Astrocyte (in vitro differentiated cells and primary cell): ENCODE data around the gene WDR20. TPM values are rescaled to one million over a fixed set of nuclear protein-coding genes. Genes with fewer than 3 reads are reported as not detected.

Source experiments
- DNase-seq: peaks from one replicate; pipeline ENCODE4 v3.0.0-alpha.2; 2010; ENCODE audit warnings: low read depth
- FAIRE-seq: peaks from 2 replicates; lab custom pipeline; 2011; peaks lifted over from hg19 to GRCh38; lab: Jason Lieb, UNC
- H2AFZ ChIP-seq: 2 replicates; pipeline ENCODE4 v1.6.0; 2012; ENCODE audit warnings: low read depth, low read length, inconsistent platforms
- H3K27ac ChIP-seq: 2 replicates; pipeline ENCODE4 v1.5.1; 2011; ENCODE audit warnings: low read depth, low read length, inconsistent platforms
- H3K27me3 ChIP-seq: 2 replicates; pipeline ENCODE4 v1.6.0; 2011; ENCODE audit warnings: low read length, inconsistent platforms; ENCODE audit not compliant: insufficient read depth
- H3K36me3 ChIP-seq: 2 replicates; pipeline ENCODE4 v1.5.1; 2011; ENCODE audit warnings: low read length, inconsistent platforms; ENCODE audit not compliant: insufficient read depth
- H3K4me1 ChIP-seq: 2 replicates; pipeline ENCODE4 v1.5.1; 2011; ENCODE audit warnings: low read length, inconsistent platforms; ENCODE audit not compliant: insufficient read depth
- H3K4me2 ChIP-seq: 2 replicates; pipeline ENCODE4 v1.6.0; 2012; ENCODE audit warnings: low read length, inconsistent platforms
- H3K4me3 ChIP-seq: 2 replicates; pipeline ENCODE4 v1.5.1; 2011; ENCODE audit warnings: low read depth, mild to moderate bottlenecking, low read length, inconsistent platforms; ENCODE audit not compliant: insufficient read depth
- H3K79me2 ChIP-seq: 2 replicates; pipeline ENCODE4 v1.6.0; 2012; ENCODE audit warnings: mild to moderate bottlenecking, low read length, inconsistent platforms; ENCODE audit not compliant: insufficient read depth
- H3K9ac ChIP-seq: 2 replicates; pipeline ENCODE4 v1.6.0; 2012; ENCODE audit warnings: mild to moderate bottlenecking, low read length, inconsistent platforms
- H3K9me3 ChIP-seq: 2 replicates; pipeline ENCODE4 v1.5.1; 2012; ENCODE audit warnings: low read depth, mild to moderate bottlenecking, low read length, inconsistent platforms; ENCODE audit not compliant: insufficient read depth
- H4K20me1 ChIP-seq: 2 replicates; pipeline ENCODE4 v1.6.0; 2012; ENCODE audit warnings: low read length, inconsistent platforms; ENCODE audit not compliant: insufficient read depth
- H3K27ac Mint-ChIP-seq: one replicate; pipeline ENCODE4 v1.8.0; 2021; ENCODE audit warnings: mild to moderate bottlenecking, mixed read lengths; ENCODE audit not compliant: unreplicated experiment
- H3K27me3 Mint-ChIP-seq: one replicate; pipeline ENCODE4 v1.8.0; 2021; ENCODE audit warnings: low read depth, mixed read lengths; ENCODE audit not compliant: unreplicated experiment
- H3K36me3 Mint-ChIP-seq: one replicate; pipeline ENCODE4 v1.8.0; 2021; ENCODE audit warnings: low read depth, mixed read lengths; ENCODE audit not compliant: unreplicated experiment
- H3K4me1 Mint-ChIP-seq: one replicate; pipeline ENCODE4 v1.8.0; 2021; ENCODE audit warnings: low read depth, mixed read lengths; ENCODE audit not compliant: unreplicated experiment
- H3K4me3 Mint-ChIP-seq: one replicate; pipeline ENCODE4 v1.8.0; 2021; ENCODE audit warnings: mild to moderate bottlenecking, moderate library complexity, mixed read lengths; ENCODE audit not compliant: unreplicated experiment
- H3K9me3 Mint-ChIP-seq: one replicate; pipeline ENCODE4 v1.8.0; 2021; ENCODE audit warnings: mild to moderate bottlenecking, mixed read lengths; ENCODE audit not compliant: unreplicated experiment
- EZH2 ChIP-seq: IDR thresholded peaks from 2 replicates; pipeline ENCODE4 v1.6.1; 2012; ENCODE audit warnings: mild to moderate bottlenecking, low read length, inconsistent platforms; ENCODE audit not compliant: insufficient read depth
- total RNA-seq: library from RNA; stranded (reverse); gene quantifications from 2 replicates; pipeline ENCODE4 v1.2.1, GENCODE V29; 2021
- TF ChIP-seq, protein P1 (sequence below): IDR thresholded peaks from 2 replicates; pipeline ENCODE4 v1.5.1; 2011; ENCODE audit warnings: low read depth, mild to moderate bottlenecking, inconsistent platforms, low read length, moderate library complexity; ENCODE audit not compliant: insufficient read depth

WDR20 gene
- total RNA-seq, 1 donor from 2014 or later, result 23.6 TPM

DNA sequence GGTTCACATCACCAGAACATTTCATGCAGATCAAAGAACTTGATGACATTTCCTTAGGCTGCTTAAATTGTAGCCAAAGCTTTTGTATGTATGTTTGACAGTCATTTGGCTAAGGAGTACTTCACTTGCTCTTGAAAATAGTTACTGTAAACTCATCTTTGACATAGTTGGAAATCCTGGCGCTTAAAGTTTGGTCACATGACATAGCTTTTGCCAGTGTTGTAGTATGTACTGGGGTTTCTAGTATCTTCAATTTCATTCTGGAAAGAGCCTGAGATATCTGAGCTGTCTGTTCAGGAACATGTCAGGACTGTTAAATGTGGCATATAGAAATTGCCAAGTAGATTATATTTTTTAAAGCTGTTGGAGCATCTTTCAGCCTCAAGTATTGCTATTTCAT, 55.7 kb downstream of the WDR20 start:
- DNase-seq (no peak), FAIRE-seq (no peak)
- Histone ChIP-seq H2AFZ (no peak overlapping the region), H3K36me3 (peaks cover 21% of the 10 kb centered on the region), H3K4me1 (no peaks in the 10 kb centered on the region), H3K9ac (no peak overlapping the region), H3K4me3 (no peak overlapping the region), H3K27me3 (no peaks in the 10 kb centered on the region), H3K79me2 (peaks cover 83% of the 10 kb centered on the region), H3K4me2 (no peak overlapping the region), H4K20me1 (peaks cover 67% of the 10 kb centered on the region), H3K9me3 (no peaks in the 10 kb centered on the region), H3K27ac (no peak overlapping the region)
- peaks cover 9% of the 10 kb centered on the region for H3K36me3 Mint-ChIP-seq
- H3K27ac Mint-ChIP-seq, result no peak overlapping the region
- H3K27me3 Mint-ChIP-seq, result no peaks in the 10 kb centered on the region
- H3K9me3 Mint-ChIP-seq, result no peaks in the 10 kb centered on the region
- TF ChIP-seq, protein P1, sequence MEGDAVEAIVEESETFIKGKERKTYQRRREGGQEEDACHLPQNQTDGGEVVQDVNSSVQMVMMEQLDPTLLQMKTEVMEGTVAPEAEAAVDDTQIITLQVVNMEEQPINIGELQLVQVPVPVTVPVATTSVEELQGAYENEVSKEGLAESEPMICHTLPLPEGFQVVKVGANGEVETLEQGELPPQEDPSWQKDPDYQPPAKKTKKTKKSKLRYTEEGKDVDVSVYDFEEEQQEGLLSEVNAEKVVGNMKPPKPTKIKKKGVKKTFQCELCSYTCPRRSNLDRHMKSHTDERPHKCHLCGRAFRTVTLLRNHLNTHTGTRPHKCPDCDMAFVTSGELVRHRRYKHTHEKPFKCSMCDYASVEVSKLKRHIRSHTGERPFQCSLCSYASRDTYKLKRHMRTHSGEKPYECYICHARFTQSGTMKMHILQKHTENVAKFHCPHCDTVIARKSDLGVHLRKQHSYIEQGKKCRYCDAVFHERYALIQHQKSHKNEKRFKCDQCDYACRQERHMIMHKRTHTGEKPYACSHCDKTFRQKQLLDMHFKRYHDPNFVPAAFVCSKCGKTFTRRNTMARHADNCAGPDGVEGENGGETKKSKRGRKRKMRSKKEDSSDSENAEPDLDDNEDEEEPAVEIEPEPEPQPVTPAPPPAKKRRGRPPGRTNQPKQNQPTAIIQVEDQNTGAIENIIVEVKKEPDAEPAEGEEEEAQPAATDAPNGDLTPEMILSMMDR, result no peak
- TF ChIP-seq EZH2, result no peak
- no peak overlapping the region for H3K4me3 Mint-ChIP-seq
- H3K4me1 Mint-ChIP-seq, result peaks cover 20% of the 10 kb centered on the region

DNA sequence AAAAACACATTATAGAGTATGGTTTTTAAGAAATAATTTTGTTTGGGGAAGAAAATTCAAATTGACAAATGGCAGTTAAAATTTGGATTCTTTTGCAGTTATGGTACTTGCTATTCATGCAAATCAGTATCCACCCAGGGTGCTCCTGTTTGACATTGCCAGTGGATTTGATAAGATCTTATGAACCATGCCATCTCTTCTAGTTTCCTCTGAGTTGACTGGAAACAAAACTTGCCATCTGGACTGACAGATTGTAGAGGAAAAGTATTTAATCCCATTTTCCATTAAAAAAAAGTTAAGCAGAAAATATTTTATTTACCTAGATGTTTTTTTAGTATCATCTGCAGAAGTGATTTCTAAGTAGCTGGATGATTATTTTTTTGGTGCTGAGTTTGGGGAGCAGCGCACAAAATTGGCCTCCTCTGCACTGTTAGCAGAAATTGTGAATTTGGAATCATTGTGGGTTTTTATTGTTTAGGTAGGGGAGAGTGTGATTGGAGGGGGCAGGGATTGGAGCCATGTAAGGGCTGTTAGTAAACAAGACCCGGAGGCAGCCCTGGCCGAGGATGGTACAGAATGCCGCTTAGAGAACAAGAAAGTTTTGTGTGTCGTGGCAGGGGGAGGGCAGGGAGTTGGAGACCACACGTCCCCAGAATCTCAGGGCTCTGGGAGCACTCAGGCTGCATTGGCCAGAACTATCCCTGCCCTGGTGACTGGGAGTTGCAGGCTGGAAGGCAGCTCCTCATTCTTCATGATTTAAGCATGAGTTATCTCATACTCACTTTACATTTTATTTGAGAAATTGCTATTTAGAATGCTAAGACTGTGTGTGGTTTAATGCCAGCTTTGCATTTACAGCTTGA, 56.6 kb downstream of the WDR20 start:
- Histone ChIP-seq H3K4me1 (no peaks in the 10 kb centered on the region), H3K36me3 (peaks cover 21% of the 10 kb centered on the region), H3K79me2 (peaks cover 81% of the 10 kb centered on the region), H3K9me3 (no peaks in the 10 kb centered on the region), H3K4me2 (no peak overlapping the region), H3K27me3 (no peaks in the 10 kb centered on the region), H3K27ac (no peak overlapping the region), H2AFZ (no peak overlapping the region), H3K4me3 (no peak overlapping the region), H4K20me1 (peaks cover 68% of the 10 kb centered on the region), H3K9ac (no peak overlapping the region)
- FAIRE-seq (no peak), DNase-seq (no peak)
- Mint-ChIP-seq H3K4me3 (peak overlapping the region; percentile 40), H3K4me1 (peaks cover 21% of the 10 kb centered on the region), H3K9me3 (no peaks in the 10 kb centered on the region), H3K27ac (peak overlapping the region; percentile 75), H3K27me3 (no peaks in the 10 kb centered on the region), H3K36me3 (peaks cover 11% of the 10 kb centered on the region)
- no peak for TF ChIP-seq EZH2
- TF ChIP-seq, protein P1, result no peak

DNA sequence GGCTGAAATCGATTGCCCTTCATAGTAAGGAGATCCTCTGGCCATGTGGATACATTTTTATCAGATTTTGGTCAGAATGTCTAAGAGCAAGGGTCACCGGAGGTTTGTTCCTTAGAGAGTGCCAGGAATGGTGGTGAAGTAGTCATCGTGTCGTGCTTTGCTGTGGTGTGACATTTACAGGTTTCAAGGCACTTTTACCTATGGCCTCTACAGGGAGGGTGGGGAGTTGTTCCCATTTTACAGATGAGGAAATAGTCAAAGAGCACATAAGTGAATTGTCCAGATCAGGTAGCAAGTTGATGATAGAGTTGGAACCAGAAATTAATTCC, 57.2 kb downstream of the WDR20 start:
- no peak overlapping the region for H3K27ac Mint-ChIP-seq
- H3K4me3 ChIP-seq, result no peak overlapping the region
- DNase-seq (no peak), FAIRE-seq (no peak)
- no peak for TF ChIP-seq EZH2
- TF ChIP-seq, protein P1, result no peak
- no peaks in the 10 kb centered on the region for H3K27me3 ChIP-seq
- H3K27me3 Mint-ChIP-seq, result no peaks in the 10 kb centered on the region
- H2AFZ ChIP-seq, result no peak overlapping the region
- H3K27ac ChIP-seq, result no peak overlapping the region
- no peak overlapping the region for H3K9ac ChIP-seq
- peaks cover 21% of the 10 kb centered on the region for H3K4me1 Mint-ChIP-seq
- H3K4me2 ChIP-seq, result no peak overlapping the region
- H3K79me2 ChIP-seq, result peaks cover 80% of the 10 kb centered on the region
- peaks cover 13% of the 10 kb centered on the region for H3K36me3 Mint-ChIP-seq
- H3K4me1 ChIP-seq, result no peaks in the 10 kb centered on the region
- H4K20me1 ChIP-seq, result peaks cover 70% of the 10 kb centered on the region
- H3K9me3 ChIP-seq, result no peaks in the 10 kb centered on the region
- no peak overlapping the region for H3K4me3 Mint-ChIP-seq
- H3K36me3 ChIP-seq, result peaks cover 21% of the 10 kb centered on the region
- H3K9me3 Mint-ChIP-seq, result no peaks in the 10 kb centered on the region
